ENCODE results near the gene KANK4. TPM values are rescaled to one million over a fixed set of nuclear protein-coding genes. Genes with fewer than 3 reads are reported as not detected.

KANK4 gene
- total RNA-seq, 4 donors from 2014 or later = 28.5 to 48.2 (median 45.7) TPM

DNA sequence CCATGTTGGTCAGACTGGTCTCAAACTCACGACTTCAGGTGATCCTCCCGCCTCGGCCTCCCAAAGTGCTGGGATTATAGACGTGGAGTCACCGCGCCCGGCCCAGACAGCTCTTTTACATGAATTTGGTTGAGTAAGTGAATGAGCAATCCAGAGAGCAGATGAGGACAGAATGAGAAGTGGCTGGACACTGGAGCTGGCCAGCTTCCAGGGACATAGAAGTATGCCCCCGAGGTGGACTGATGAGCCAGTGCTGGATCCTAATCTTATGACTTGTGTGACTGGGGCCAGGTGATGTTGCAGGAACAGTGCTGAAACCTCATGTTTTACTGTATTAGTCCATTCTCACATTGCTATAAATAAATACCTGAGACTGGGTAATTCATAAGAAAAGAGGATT lies 35.9 kb upstream of the KANK4 start:
- Histone ChIP-seq H3K27me3 (no peaks in the 10 kb centered on the region), H3K36me3 (no peaks in the 10 kb centered on the region), H3K4me3 (no peak overlapping the region), H3K9me3 (no peaks in the 10 kb centered on the region), H3K27ac (no peak overlapping the region), H3K4me1 (no peaks in the 10 kb centered on the region)
- TF ChIP-seq POLR2A (IDR thresholded peaks at IDR 0.05) (no peak), EP300 (IDR thresholded peaks at IDR 0.05) (no peak), CTCF (IDR thresholded peaks at IDR 0.05) (no peak)
- 80 to 97% methylated on average over 6 to 8 of the region's 8 CpGs for WGBS, 2 donors
- no peak for DNase-seq (ENCODE audit: low spot score in 2 of 2)

GRCh38 chr1:62353853-62354252 lies 34.6 kb upstream of the KANK4 start:
- no peak for DNase-seq (ENCODE audit: low spot score in 2 of 2)
- Histone ChIP-seq H3K4me3 (no peak overlapping the region), H3K27me3 (no peaks in the 10 kb centered on the region), H3K27ac (no peak overlapping the region), H3K4me1 (no peaks in the 10 kb centered on the region), H3K36me3 (no peaks in the 10 kb centered on the region), H3K9me3 (no peaks in the 10 kb centered on the region)
- WGBS, 2 donors = 70 to 80% methylated on average over 3 of the region's 3 CpGs
- TF ChIP-seq POLR2A (IDR thresholded peaks at IDR 0.05) (no peak), CTCF (IDR thresholded peaks at IDR 0.05) (no peak), EP300 (IDR thresholded peaks at IDR 0.05) (no peak)

DNA sequence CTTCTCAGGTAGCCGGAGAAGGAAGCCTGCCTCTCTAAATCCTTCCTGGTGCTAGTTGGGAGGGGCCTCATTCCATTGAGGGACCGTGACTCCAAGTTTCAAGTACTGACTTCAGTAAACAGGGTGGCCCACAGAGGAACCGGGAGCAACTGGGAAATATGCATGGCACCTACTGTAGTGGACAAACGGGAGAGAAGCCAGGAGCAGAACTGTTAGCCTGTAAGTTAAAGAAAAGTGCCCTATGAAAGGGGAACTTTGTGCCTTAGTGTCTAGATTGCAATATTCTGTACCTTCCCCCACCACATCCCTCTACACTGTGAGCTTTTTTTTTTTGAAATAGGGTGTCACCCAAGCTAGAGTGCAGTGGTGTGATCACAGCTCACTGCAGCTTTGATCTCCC lies 33.2 kb upstream of the KANK4 start:
- Histone ChIP-seq H3K27ac (no peak overlapping the region), H3K27me3 (no peaks in the 10 kb centered on the region), H3K4me3 (no peak overlapping the region), H3K4me1 (no peaks in the 10 kb centered on the region), H3K36me3 (no peaks in the 10 kb centered on the region), H3K9me3 (no peaks in the 10 kb centered on the region)
- no peak for DNase-seq (ENCODE audit: low spot score in 2 of 2)
- 84% methylated on average over 4 of the region's 4 CpGs for WGBS, 2 donors
- TF ChIP-seq CTCF (IDR thresholded peaks at IDR 0.05) (no peak), POLR2A (IDR thresholded peaks at IDR 0.05) (no peak), EP300 (IDR thresholded peaks at IDR 0.05) (no peak)

DNA sequence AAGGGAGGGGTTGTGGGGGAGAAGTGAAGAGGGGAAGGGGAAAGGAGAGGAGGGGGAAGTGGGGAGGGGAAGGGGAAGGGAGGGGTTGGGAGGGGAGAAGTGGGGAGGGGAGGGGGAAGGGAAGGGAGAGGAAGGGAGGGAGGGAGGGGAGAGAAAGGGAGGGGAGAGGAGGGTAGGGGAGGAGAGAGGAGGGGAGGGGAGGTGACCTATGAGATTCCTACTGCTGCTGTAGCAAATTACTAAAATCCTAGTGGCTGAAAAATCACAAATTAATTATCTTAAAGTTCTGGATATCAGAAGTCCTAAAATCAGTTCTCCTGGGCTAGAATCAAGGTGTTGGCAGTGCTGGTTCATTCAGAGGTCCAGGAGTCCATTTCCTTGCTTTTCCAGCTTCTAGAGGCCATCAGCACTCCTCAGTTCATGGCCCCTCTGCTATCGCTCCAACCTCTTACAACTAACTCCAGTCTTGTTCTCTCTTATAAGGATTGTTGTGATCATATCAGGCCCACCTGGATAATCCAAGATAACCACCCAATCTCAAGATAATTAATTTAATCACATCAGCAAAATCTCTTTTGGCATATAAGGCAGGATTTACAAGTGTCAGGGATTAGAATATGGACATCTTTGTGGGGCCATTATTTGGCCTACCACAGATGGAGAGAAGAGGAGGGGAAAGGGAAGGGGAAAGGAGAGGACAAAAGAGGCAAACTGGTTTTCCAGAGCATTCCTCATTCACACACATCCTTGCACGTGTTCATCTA lies 30.4 kb upstream of the KANK4 start:
- no peaks in the 10 kb centered on the region for H3K27me3 ChIP-seq
- H3K27ac ChIP-seq = no peak overlapping the region
- H3K9me3 ChIP-seq = no peaks in the 10 kb centered on the region
- H3K36me3 ChIP-seq = no peaks in the 10 kb centered on the region
- 90 to 100% methylated on average over 2 of the region's 2 CpGs for WGBS, 2 donors
- H3K4me1 ChIP-seq = no peaks in the 10 kb centered on the region
- no peak overlapping the region for H3K4me3 ChIP-seq
- DNase-seq (ENCODE audit: low spot score in 2 of 2) = no peak
- TF ChIP-seq POLR2A (IDR thresholded peaks at IDR 0.05) (no peak), EP300 (IDR thresholded peaks at IDR 0.05) (no peak), CTCF (IDR thresholded peaks at IDR 0.05) (no peak)

- no peaks in the 10 kb centered on the region for H3K9me3 ChIP-seq
- H3K27ac ChIP-seq = no peak overlapping the region
- 77 to 79% methylated on average over 4 of the region's 4 CpGs for WGBS, 2 donors
- no peak overlapping the region for H3K4me3 ChIP-seq
- no peaks in the 10 kb centered on the region for H3K27me3 ChIP-seq
- no peaks in the 10 kb centered on the region for H3K4me1 ChIP-seq
- DNase-seq (ENCODE audit: low spot score in 2 of 2) = no peak
- TF ChIP-seq EP300 (IDR thresholded peaks at IDR 0.05) (no peak), POLR2A (IDR thresholded peaks at IDR 0.05) (no peak), CTCF (IDR thresholded peaks at IDR 0.05) (no peak)
- no peaks in the 10 kb centered on the region for H3K36me3 ChIP-seq
These were observed 27.7 kb upstream of the KANK4 start for GRCh38 chr1:62346886-62347285.
